Uterus (tissue), 4 donors: ENCODE measurements around the gene PLEKHA7. TPM values are rescaled to one million over a fixed set of nuclear protein-coding genes. Genes with fewer than 3 reads are reported as not detected.
"Not testable (repeated sequence)": the region's sequence is repeated elsewhere in the genome, so short reads cannot be mapped to it uniquely, and the experiment has no call there.

ENCODE experiments used
- DNase-seq, 2 donors: peaks; one replicate each; pipeline ENCODE4 v3.0.0-alpha.2; 2019 to 2020
- H3K27ac ChIP-seq, 2 donors: fragments of 200-600 bp; sonication (generic); 1 replicate in 1 of 2; 2 replicates in 1 of 2; pipeline ENCODE4 v1.5.1; 2016 to 2018
- H3K27me3 ChIP-seq, 2 donors: fragments of 200-600 bp; sonication (generic); one replicate each; pipeline ENCODE4 v1.5.1; 2018 to 2019; ENCODE audit warnings: control low read depth in 1 of 2
- H3K36me3 ChIP-seq, 2 donors: fragments of 200-600 bp; sonication (generic); one replicate each; pipeline ENCODE4 v1.5.1; 2019; ENCODE audit warnings: control low read depth in 1 of 2
- H3K4me1 ChIP-seq, 2 donors: fragments of 200-600 bp; sonication (generic); one replicate each; pipeline ENCODE4 v1.5.1; 2018 to 2019; ENCODE audit warnings: control low read depth in 1 of 2
- H3K4me3 ChIP-seq, 2 donors: fragments of 200-600 bp; sonication (generic); 1 replicate in 1 of 2; 2 replicates in 1 of 2; pipeline ENCODE4 v1.5.1; 2018 to 2019; ENCODE audit warnings: mild to moderate bottlenecking in 1 of 2
- H3K9me3 ChIP-seq, 2 donors: fragments of 200-600 bp; sonication (generic); one replicate each; pipeline ENCODE4 v1.5.1; 2019; ENCODE audit warnings: control low read depth in 1 of 2
- CTCF ChIP-seq, 4 experiments: fragments of 200-600 bp in 2 of 4; fragments of 450-650 bp in 2 of 4; sonication (generic) in 2 of 4; IDR thresholded peaks; one replicate each; pipeline ENCODE4 v1.5.1; 2016 to 2019; ENCODE audit warnings: antibody characterized with exemption in 4 of 4, mild to moderate bottlenecking in 2 of 4, moderate library complexity in 1 of 4
- POLR2A ChIP-seq, 2 donors: fragments of 450-650 bp; IDR thresholded peaks; one replicate each; pipeline ENCODE4 v1.6.1; 2016; ENCODE audit warnings: antibody characterized with exemption in 2 of 2, mild to moderate bottlenecking in 1 of 2, moderate library complexity in 1 of 2
- intact Hi-C: fragments of 100-400 bp; cut with DNase I; formaldehyde crosslinking; loops from one replicate; pipeline ENCODE4 v1.15.1; 2023; ENCODE audit warnings: low total_unique reads
- total RNA-seq, 4 donors: library from RNA; depleted of rRNA in 3 of 4; stranded (reverse); fragments of >200 nt in 3 of 4; gene quantifications; one replicate each; pipeline versions ENCODE4 v1.1.0 to v1.2.4, GENCODE V29; 2014 to 2023
- donor health status: DM: yes; HTN: yes; CAD: no.

The PLEKHA7 gene
- total RNA-seq, 4 donors from 2014 or later: 13.3 to 38.2 (median 26.7) TPM

GRCh38 chr11:17036666-17037658, 22.7 kb upstream of the PLEKHA7 start:
- H3K9me3 ChIP-seq: no peaks in the 10 kb centered on the region
- intact Hi-C loops: no loop called here
- no peaks in the 10 kb centered on the region for H3K27me3 ChIP-seq

GRCh38 chr11:17034027-17034426, 19.8 kb upstream of the PLEKHA7 start:
- H3K27me3 ChIP-seq, DNase-seq, H3K4me3 ChIP-seq, H3K4me1 ChIP-seq, intact Hi-C loops, H3K27ac ChIP-seq, H3K36me3 ChIP-seq, H3K9me3 ChIP-seq: not testable (repeated sequence)

More at GRCh38 chr11:17036666-17037658, 22.7 kb upstream of the PLEKHA7 start:
- Histone ChIP-seq H3K27ac (no peak overlapping the region), H3K4me3 (no peak overlapping the region), H3K36me3 (no peaks in the 10 kb centered on the region), H3K4me1 (no peaks in the 10 kb centered on the region)
- DNase-seq: no peak
- TF ChIP-seq POLR2A (IDR thresholded peaks at IDR 0.05) (no peak), CTCF (IDR thresholded peaks at IDR 0.05) (no peak)

DNA sequence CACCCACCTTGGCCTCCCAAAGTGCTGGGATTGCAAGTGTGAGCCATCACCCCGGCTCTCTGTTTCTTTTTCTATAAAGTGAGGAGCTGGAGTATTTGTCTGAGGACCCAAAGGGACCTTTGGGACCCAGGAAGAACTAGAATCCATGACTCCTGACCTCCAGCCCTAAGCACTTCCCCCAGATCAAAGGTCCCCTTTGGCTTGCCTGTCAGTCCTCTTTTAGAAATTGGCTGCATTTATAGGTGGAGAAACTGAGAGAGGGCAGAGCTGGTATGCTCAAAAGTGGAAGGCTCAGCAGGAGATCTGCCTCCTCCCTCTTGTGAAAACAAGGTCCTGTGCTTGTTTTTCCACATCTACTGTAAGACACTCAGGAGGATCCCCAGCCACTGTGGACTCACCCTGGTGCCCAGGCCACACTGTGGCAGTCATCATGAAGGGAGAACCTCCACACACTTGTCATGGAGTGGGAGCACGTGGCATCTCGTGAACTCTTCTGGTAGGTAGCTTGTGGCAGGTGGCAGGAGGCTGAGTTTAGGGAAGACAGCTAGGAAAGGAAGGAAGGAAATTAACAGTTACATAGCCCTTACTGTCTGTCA, 12.4 kb upstream of the PLEKHA7 start:
- Histone ChIP-seq H3K9me3 (no peaks in the 10 kb centered on the region), H3K27ac (no peak overlapping the region), H3K4me3 (no peak overlapping the region), H3K27me3 (no peaks in the 10 kb centered on the region), H3K36me3 (no peaks in the 10 kb centered on the region), H3K4me1 (no peaks in the 10 kb centered on the region)
- TF ChIP-seq POLR2A (IDR thresholded peaks at IDR 0.05): no peak
- no peak for TF ChIP-seq CTCF (IDR thresholded peaks at IDR 0.05)
- intact Hi-C loops: no loop called here
- DNase-seq: no peak

- H3K27ac ChIP-seq: no peak overlapping the region
- intact Hi-C loops: no loop called here
- no peaks in the 10 kb centered on the region for H3K9me3 ChIP-seq
- no peak overlapping the region for H3K4me3 ChIP-seq
- no peak for DNase-seq
- H3K36me3 ChIP-seq: no peaks in the 10 kb centered on the region
- H3K27me3 ChIP-seq: no peaks in the 10 kb centered on the region
- no peak for TF ChIP-seq POLR2A (IDR thresholded peaks at IDR 0.05)
- no peak for TF ChIP-seq CTCF (IDR thresholded peaks at IDR 0.05)
- H3K4me1 ChIP-seq: no peaks in the 10 kb centered on the region
Observed at GRCh38 chr11:17024924-17025323, 10.7 kb upstream of the PLEKHA7 start.

- Histone ChIP-seq H3K36me3 (no peaks in the 10 kb centered on the region), H3K4me3 (no peak overlapping the region), H3K27me3 (no peaks in the 10 kb centered on the region), H3K4me1 (no peaks in the 10 kb centered on the region), H3K9me3 (no peaks in the 10 kb centered on the region), H3K27ac (no peak overlapping the region)
- DNase-seq: no peak
- intact Hi-C loops: no loop called here
- TF ChIP-seq POLR2A (IDR thresholded peaks at IDR 0.05) (no peak), CTCF (IDR thresholded peaks at IDR 0.05) (no peak)
Observed at GRCh38 chr11:17021511-17021910, 7.3 kb upstream of the PLEKHA7 start.
